K562 (cell line): ENCODE data around the gene CFHR1. TPM values are rescaled to one million over a fixed set of nuclear protein-coding genes. Genes with fewer than 3 reads are reported as not detected.

Source experiments
- ATAC-seq: fragments of 200-7000 bp; cut with Tn5 transposase; 3 replicates; pipeline ENCODE4 v1.9.1; 2020; ENCODE audit warnings: moderate library complexity
- BruUV-seq: library from RNA; stranded (reverse); fragments of 400-500 nt; replicated peaks from 2 replicates; lab custom pipeline; 2021; lab: Mats Ljungman, UMichigan
- CTCF ChIA-PET: fragments of 300-600 bp; formaldehyde crosslinking; extraction: SDS; loops from one replicate; lab custom pipeline; 2021; ENCODE audit warnings: low intra/inter-chr PET ratio; lab: Yijun Ruan, JAX
- POLR2A ChIA-PET: fragments of 300-600, 350-650 bp; sonication (Branson Sonifier 250); formaldehyde crosslinking; extraction: SDS; loops from one replicate; lab custom pipeline; 2021; ENCODE audit warnings: antibody characterized with exemption, inconsistent platforms; lab: Yijun Ruan, JAX
- DNase-seq, 4 experiments: peaks; one replicate each; pipeline versions ENCODE4 v3.0.0 to v3.0.0-alpha.2; 2011 to 2018; ENCODE audit warnings: low spot score in 3 of 4, mixed read lengths in 3 of 4; ENCODE audit errors: extremely low read depth in 1 of 4
- FAIRE-seq: peaks from 2 replicates; lab custom pipeline; 2011; peaks lifted over from hg19 to GRCh38; lab: Jason Lieb, UNC
- H2AFZ ChIP-seq: 2 replicates; pipeline ENCODE4 v1.6.0; 2011; ENCODE audit warnings: low read depth, low read length, control low read depth, inconsistent platforms
- H3K27ac ChIP-seq: fragments of 200-600 bp; 3 replicates; pipeline ENCODE4 v1.8.0; 2011; ENCODE audit warnings: low read depth, mild to moderate bottlenecking, control low read depth, inconsistent platforms, low read length, moderate library complexity, mixed read lengths; ENCODE audit errors: extremely low read depth
- H3K27me3 ChIP-seq, 2 experiments: fragments of 300-600 bp in 1 of 2; 2 replicates in 1 of 2; 3 replicates in 1 of 2; pipeline versions ENCODE4 v1.6.0 to v1.8.0; 2011; ENCODE audit warnings: inconsistent platforms in 2 of 2, low read length in 2 of 2, mild to moderate bottlenecking in 1 of 2, mixed read lengths in 1 of 2, moderate library complexity in 1 of 2; ENCODE audit not compliant: control insufficient read depth in 2 of 2, insufficient read depth in 2 of 2
- H3K36me3 ChIP-seq: fragments of 300-600 bp; 3 replicates; pipeline ENCODE4 v1.8.0; 2011; ENCODE audit warnings: mild to moderate bottlenecking, low read length, inconsistent platforms; ENCODE audit not compliant: control insufficient read depth, insufficient read depth
- H3K4me1 ChIP-seq, 2 experiments: fragments of 200-600 bp in 1 of 2; replicated peaks in 1 of 2; 2 replicates in 1 of 2; 3 replicates in 1 of 2; pipeline versions ENCODE4 v1.5.1 to v1.8.0; 2011; ENCODE audit warnings: inconsistent platforms in 2 of 2, low read length in 2 of 2, mild to moderate bottlenecking in 1 of 2, mixed read lengths in 1 of 2, moderate library complexity in 1 of 2; ENCODE audit not compliant: control insufficient read depth in 2 of 2, insufficient read depth in 2 of 2
- H3K4me2 ChIP-seq: 2 replicates; pipeline ENCODE4 v1.6.1; 2011; ENCODE audit warnings: low read length, control low read depth, inconsistent platforms, mixed read lengths; ENCODE audit not compliant: insufficient read depth
- H3K4me3 ChIP-seq: fragments of 200-600 bp; sonication (generic), shearing (Covaris generic); 2 replicates; pipeline ENCODE4 v1.5.1; 2016; ENCODE audit warnings: control low read depth, inconsistent platforms
- H3K79me2 ChIP-seq: fragments of 200-600 bp; 3 replicates; pipeline ENCODE4 v1.8.0; 2011; ENCODE audit warnings: low read length, inconsistent platforms; ENCODE audit not compliant: control insufficient read depth, insufficient read depth
- H3K9ac ChIP-seq, 2 experiments: 2 replicates each; pipeline versions ENCODE4 v1.6.0 to v1.6.1; 2011; ENCODE audit warnings: low read depth in 2 of 2, low read length in 2 of 2, control low read depth in 1 of 2, inconsistent platforms in 1 of 2, mild to moderate bottlenecking in 1 of 2, mixed read lengths in 1 of 2; ENCODE audit not compliant: insufficient read depth in 1 of 2
- H3K9me1 ChIP-seq: one replicate; pipeline ENCODE4 v1.6.0; 2011; ENCODE audit warnings: inconsistent platforms, mild to moderate bottlenecking, low read length, moderate library complexity; ENCODE audit not compliant: control insufficient read depth, insufficient read depth
- H3K9me3 ChIP-seq: replicated peaks from 2 replicates; pipeline ENCODE4 v1.5.1; 2011; ENCODE audit warnings: low read depth, low read length, inconsistent platforms; ENCODE audit not compliant: control insufficient read depth, insufficient read depth
- H4K20me1 ChIP-seq: replicated peaks from 2 replicates; pipeline ENCODE4 v1.6.1; 2011; ENCODE audit warnings: low read length, inconsistent platforms, mixed read lengths; ENCODE audit not compliant: control insufficient read depth, insufficient read depth
- BRD9 ChIP-seq: fragments of 450-650 bp; IDR thresholded peaks from 2 replicates; pipeline ENCODE4 v1.6.1; 2018; ENCODE audit warnings: low read depth; ENCODE audit not compliant: partially characterized antibody
- C11orf30 ChIP-seq: fragments of 450-650 bp; IDR thresholded peaks from 2 replicates; pipeline ENCODE4 v1.6.1; 2016; ENCODE audit warnings: low read depth, mild to moderate bottlenecking
- CREM ChIP-seq: IDR thresholded peaks from 2 replicates; pipeline ENCODE4 v1.6.1; 2014; ENCODE audit warnings: antibody characterized with exemption, low read depth
- HCFC1 ChIP-seq: IDR thresholded peaks from 2 replicates; pipeline ENCODE4 v1.6.1; 2012; ENCODE audit warnings: low read depth, low read length, improper control_type of control experiment
- L3MBTL2 ChIP-seq: fragments of 450-650 bp; IDR thresholded peaks from 2 replicates; pipeline ENCODE4 v1.6.1; 2016; ENCODE audit warnings: mild to moderate bottlenecking, moderate library complexity
- MAFF ChIP-seq: IDR thresholded peaks from 2 replicates; pipeline ENCODE4 v1.6.1; 2012; ENCODE audit warnings: low read length, improper control_type of control experiment
- MAFG ChIP-seq: fragments of 450-650 bp; conservative IDR thresholded peaks from 2 replicates; pipeline ENCODE4 v1.6.1; 2016; ENCODE audit warnings: missing genetic modification characterization, missing compliant biosample characterization
- MAFK ChIP-seq: IDR thresholded peaks from 2 replicates; pipeline ENCODE4 v1.6.1; 2011; ENCODE audit warnings: low read length, improper control_type of control experiment
- SNIP1 ChIP-seq: fragments of 450-650 bp; IDR thresholded peaks from 2 replicates; pipeline ENCODE4 v1.7.1; 2017; ENCODE audit warnings: low read depth, mild to moderate bottlenecking
- ZBTB2 ChIP-seq: fragments of 450-650 bp; IDR thresholded peaks from 2 replicates; pipeline ENCODE4 v1.6.1; 2016; ENCODE audit warnings: antibody characterized with exemption
- ZNF316 ChIP-seq: fragments of 450-650 bp; IDR thresholded peaks from 2 replicates; pipeline ENCODE4 v1.6.1; 2016
- ZNF318 ChIP-seq, 2 experiments: fragments of 450-650 bp; IDR thresholded peaks; 2 replicates each; pipeline ENCODE4 v1.6.1; 2016; ENCODE audit warnings: mild to moderate bottlenecking in 2 of 2, borderline replicate concordance in 1 of 2, low read depth in 1 of 2, moderate library complexity in 1 of 2
- ZNF445 ChIP-seq: fragments of 250-450 bp; sonication (Bioruptor Pico); IDR thresholded peaks from 2 replicates; pipeline ENCODE4 v1.4.0; 2020; ENCODE audit warnings: low read depth, mild to moderate bottlenecking, moderate library complexity
- WGBS: fragments of 100-300 bp; shearing (Covaris generic); methylation state at CpG from one replicate; pipeline ENCODE4 v1.1.6; 2016; ENCODE audit warnings: low coverage, mixed read lengths; ENCODE audit not compliant: insufficient coverage; ENCODE audit errors: missing lambda C conversion rate; 5-methylcytosine and 5-hydroxymethylcytosine counted together
- in situ Hi-C: fragments of 300-500 bp; cut with MboI; formaldehyde crosslinking; loops from 4 replicates; pipeline ENCODE4 v1.15.0; 2018; ENCODE audit warnings: inconsistent platforms, mixed read lengths
- intact Hi-C: fragments of 100-400 bp; cut with micrococcal nuclease; formaldehyde crosslinking; loops from 2 replicates; pipeline ENCODE4 v1.14.2; 2022
- polyA plus RNA-seq, 8 experiments: library from polyadenylated mRNA; depleted of rRNA in 4 of 8; stranded (reverse) in 5 of 8; unstranded in 3 of 8; fragments of >200 nt; fragmentation: Nextera tagmentation in 2 of 8; fragmentation: Illumina TruSeq in 1 of 8; extraction: Ambion mirVana in 2 of 8; extraction: Trizol in 1 of 8; gene quantifications; 2 replicates each; pipeline versions ENCODE4 v1.2.1 to v1.2.3, GENCODE V29; 2011 to 2014; ENCODE audit warnings: inconsistent platforms in 1 of 8, missing spikeins in 1 of 8
- total RNA-seq, 7 experiments: library from RNA; depleted of rRNA in 6 of 7; stranded (reverse); fragments of >200 nt in 6 of 7; fragmentation: Illumina TruSeq in 2 of 7; extraction: Trizol in 2 of 7; gene quantifications; 2 replicates each; pipeline versions ENCODE4 v1.2.1 to v1.2.3, GENCODE V29; 2011 to 2021; ENCODE audit warnings: low replicate concordance in 1 of 7

CFHR1 gene
- total and polyA plus RNA-seq, 9 of the 15 experiments (the other 6 are each of a cell fraction or from before 2014, with no cell fraction given), result 0.17 to 0.29 TPM; not detected in 7

DNA sequence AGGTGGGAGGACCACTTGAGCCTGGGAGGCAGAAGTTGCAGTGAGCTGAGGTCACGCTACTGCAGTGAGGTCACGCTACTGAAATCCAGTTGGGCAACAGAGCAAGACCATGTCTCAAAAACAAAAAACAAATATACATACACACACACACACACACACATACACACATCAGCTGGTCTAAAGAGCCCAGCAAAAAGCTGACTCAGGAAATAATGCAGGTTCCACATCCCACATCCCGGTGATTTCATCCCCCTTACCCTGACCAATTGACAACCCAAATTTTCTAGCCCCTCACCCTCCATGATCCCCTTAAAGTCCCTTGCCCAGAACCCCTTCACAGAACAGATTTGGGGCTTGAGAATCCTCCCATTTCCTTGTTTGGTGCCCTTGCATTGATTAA is 56.4 kb downstream of the CFHR1 start:
- Histone ChIP-seq H3K27ac (no peak overlapping the region), H3K9me3 (no peaks in the 10 kb centered on the region), H3K4me2 (no peak overlapping the region), H3K9ac (no peak overlapping the region), H3K4me1 (peaks cover 0 to 3% of the 10 kb centered on the region in 2 experiments; a peak in 1 of 5 replicates), H3K4me3 (no peak overlapping the region), H3K79me2 (no peaks in the 10 kb centered on the region), H3K9me1 (no peaks in the 10 kb centered on the region), H3K36me3 (no peaks in the 10 kb centered on the region), H4K20me1 (no peaks in the 10 kb centered on the region), H2AFZ (no peak overlapping the region), H3K27me3 (no peaks in the 10 kb centered on the region; a peak in 1 of 5 replicates)
- no TSS peak for BruUV-seq
- ChIA-PET CTCF (no interaction called here), POLR2A (no interaction called here)
- intact Hi-C loops, result no loop called here
- in situ Hi-C loops, result no loop called here
- DNase-seq, result no peak
- FAIRE-seq, result no peak
- ATAC-seq, result no peak
- WGBS, result 6% methylated on average over 3 of the region's 3 CpGs
- TF ChIP-seq MAFG (tag), result peak; percentile 65
- TF ChIP-seq SNIP1, result no peak
- TF ChIP-seq C11orf30, result peak; percentile 74
- TF ChIP-seq MAFF, result peak; percentile 36
- peak; percentile 81 for TF ChIP-seq ZNF316
- TF ChIP-seq ZNF318 (IDR thresholded peaks at IDR 0.05; ENCODE audit: borderline replicate concordance in 1 of 2, low read depth in 1 of 2), result no peak
- TF ChIP-seq L3MBTL2, result no peak
- no peak for TF ChIP-seq ZBTB2
- no peak for TF ChIP-seq ZNF445 (CRISPR knock-in tag)
- no peak for TF ChIP-seq BRD9
- TF ChIP-seq HCFC1, result no peak
- TF ChIP-seq MAFK, result 0 out of 2 replicates have a peak, but pooled peaks have one; percentile 8
- TF ChIP-seq CREM, result no peak
